Measurements from ENCODE around the gene PITX1. TPM values are rescaled to one million over a fixed set of nuclear protein-coding genes. Genes with fewer than 3 reads are reported as not detected.

Gene PITX1
- total RNA-seq, 1 donor from 2014 or later = not detected

GRCh38 chr5:135060021-135060420 is 26.0 kb upstream of the PITX1 start:
- H3K4me3 ChIP-seq = no peak overlapping the region
- no peak overlapping the region for H3K27ac ChIP-seq
- H3K4me1 ChIP-seq = no peaks in the 10 kb centered on the region
- intact Hi-C loops (cut with DNase I) = no loop called here
- no peaks in the 10 kb centered on the region for H3K36me3 ChIP-seq
- no peaks in the 10 kb centered on the region for H3K9me3 ChIP-seq
- H3K27me3 ChIP-seq = peaks cover 4% of the 10 kb centered on the region
- no peak for TF ChIP-seq CTCF (IDR thresholded peaks at IDR 0.05)
- DNase-seq = no peak
- no peak for ATAC-seq

GRCh38 chr5:135059000-135059923 is 25.2 kb upstream of the PITX1 start:
- H3K36me3 ChIP-seq = no peaks in the 10 kb centered on the region
- no peak for ATAC-seq
- no peak for TF ChIP-seq CTCF (IDR thresholded peaks at IDR 0.05)
- H3K27me3 ChIP-seq = peaks cover 11% of the 10 kb centered on the region
- intact Hi-C loops (cut with DNase I) = no loop called here
- no peak overlapping the region for H3K4me3 ChIP-seq
- no peak overlapping the region for H3K27ac ChIP-seq
- no peaks in the 10 kb centered on the region for H3K4me1 ChIP-seq
- no peaks in the 10 kb centered on the region for H3K9me3 ChIP-seq
- no peak for DNase-seq

GRCh38 chr5:135058331-135058732 is 24.3 kb upstream of the PITX1 start:
- no peak for TF ChIP-seq CTCF (IDR thresholded peaks at IDR 0.05)
- intact Hi-C loops (cut with DNase I) = no loop called here
- H3K4me3 ChIP-seq = no peak overlapping the region
- no peak overlapping the region for H3K27ac ChIP-seq
- DNase-seq = no peak
- no peaks in the 10 kb centered on the region for H3K36me3 ChIP-seq
- no peaks in the 10 kb centered on the region for H3K4me1 ChIP-seq
- H3K27me3 ChIP-seq = peaks cover 18% of the 10 kb centered on the region
- no peaks in the 10 kb centered on the region for H3K9me3 ChIP-seq
- no peak for ATAC-seq

GRCh38 chr5:135057233-135057632 is 23.2 kb upstream of the PITX1 start:
- no peaks in the 10 kb centered on the region for H3K36me3 ChIP-seq
- no peaks in the 10 kb centered on the region for H3K4me1 ChIP-seq
- DNase-seq (no peak), ATAC-seq (no peak)
- H3K27ac ChIP-seq = no peak overlapping the region
- no peak for TF ChIP-seq CTCF (IDR thresholded peaks at IDR 0.05)
- intact Hi-C loops (cut with DNase I) = no loop called here
- H3K9me3 ChIP-seq = no peaks in the 10 kb centered on the region
- H3K27me3 ChIP-seq = peaks cover 29% of the 10 kb centered on the region
- H3K4me3 ChIP-seq = no peak overlapping the region

- ATAC-seq = no peak
- H3K36me3 ChIP-seq = no peaks in the 10 kb centered on the region
- no peaks in the 10 kb centered on the region for H3K9me3 ChIP-seq
- H3K27me3 ChIP-seq = peaks cover 35% of the 10 kb centered on the region
- intact Hi-C loops (cut with DNase I) = no loop called here
- DNase-seq = no peak
- H3K4me1 ChIP-seq = no peaks in the 10 kb centered on the region
- H3K4me3 ChIP-seq = no peak overlapping the region
- no peak for TF ChIP-seq CTCF (IDR thresholded peaks at IDR 0.05)
- no peak overlapping the region for H3K27ac ChIP-seq
These were observed 22.4 kb upstream of the PITX1 start for GRCh38 chr5:135056316-135057030.

All from upper lobe of right lung (tissue), 1 donor.